Measurements from ENCODE around the gene UBE3D. TPM values are rescaled to one million over a fixed set of nuclear protein-coding genes. Genes with fewer than 3 reads are reported as not detected.

UBE3D gene
- total RNA-seq (10.0 and 11.4 TPM in 2 replicates), polyA plus RNA-seq (7.3 and 11.2 TPM in 2 replicates)

- H3K36me3 ChIP-seq (replicated peaks; ENCODE audit: insufficient read depth, low read depth) = no peaks in the 10 kb centered on the region
- H3K79me2 ChIP-seq = peaks cover 37% of the 10 kb centered on the region
- peak within 1 kb of the TSS; percentile 87 for H3K4me2 ChIP-seq
- peak; percentile 95 for DNase-seq (ENCODE audit: low spot score)
- H2AFZ ChIP-seq = peak within 1 kb of the TSS; percentile 93
- no peaks in the 10 kb centered on the region for H3K9me2 ChIP-seq (replicated peaks; ENCODE audit: insufficient read depth)
- peaks cover 9% of the 10 kb centered on the region for H3K4me1 ChIP-seq (ENCODE audit: insufficient read depth)
- TF ChIP-seq CTCF (IDR thresholded peaks at IDR 0.05; ENCODE audit: poor library complexity) (peak; percentile 99), EZH2phosphoT487 (IDR thresholded peaks at IDR 0.05; ENCODE audit: low read depth, severe bottlenecking, unreplicated experiment) (no peak)
- no peaks in the 10 kb centered on the region for H4K20me1 ChIP-seq (ENCODE audit: insufficient read depth, poor library complexity, severe bottlenecking)
- peak within 1 kb of the TSS; percentile 80 for H3K27ac ChIP-seq
- peak within 1 kb of the TSS; percentile 53 for H3K4me3 ChIP-seq
- no peaks in the 10 kb centered on the region for H3K9me3 ChIP-seq (ENCODE audit: low read depth)
- no peaks in the 10 kb centered on the region for H3K27me3 ChIP-seq
- 6% methylated on average over 48 of the region's 48 CpGs for WGBS (ENCODE audit: low lambda C conversion rate, missing lambda C conversion rate)
These were observed at the start of gene UBE3D for GRCh38 chr6:83065511-83066192. TSS of gene UBE3D (minus strand) at chr6:83065841. CDS start at chr6:83065718, 123 bp downstream.

- no peak overlapping the region for H3K4me3 ChIP-seq
- H3K9me3 ChIP-seq (ENCODE audit: low read depth) = no peaks in the 10 kb centered on the region
- H4K20me1 ChIP-seq (ENCODE audit: insufficient read depth, poor library complexity, severe bottlenecking) = no peaks in the 10 kb centered on the region
- no peaks in the 10 kb centered on the region for H3K27me3 ChIP-seq
- H3K36me3 ChIP-seq (replicated peaks; ENCODE audit: insufficient read depth, low read depth) = no peaks in the 10 kb centered on the region
- no peak overlapping the region for H3K4me2 ChIP-seq
- H2AFZ ChIP-seq = no peak overlapping the region
- no peak overlapping the region for H3K27ac ChIP-seq
- no peaks in the 10 kb centered on the region for H3K4me1 ChIP-seq (ENCODE audit: insufficient read depth)
- TF ChIP-seq EZH2phosphoT487 (IDR thresholded peaks at IDR 0.05; ENCODE audit: low read depth, severe bottlenecking, unreplicated experiment) (no peak), EZH2 (IDR thresholded peaks at IDR 0.05; ENCODE audit: borderline replicate concordance) (no peak), CTCF (IDR thresholded peaks at IDR 0.05; ENCODE audit: poor library complexity) (no peak)
- WGBS (ENCODE audit: low lambda C conversion rate, missing lambda C conversion rate) = 97% methylated on average over 1 of the region's 1 CpG
- DNase-seq (ENCODE audit: low spot score) = no peak
- no peaks in the 10 kb centered on the region for H3K9me2 ChIP-seq (replicated peaks; ENCODE audit: insufficient read depth)
- H3K79me2 ChIP-seq = no peaks in the 10 kb centered on the region
These were observed 48.5 kb upstream of the UBE3D start for GRCh38 chr6:83114164-83114563.

GRCh38 chr6:83113258-83113657 lies 47.6 kb upstream of the UBE3D start:
- no peaks in the 10 kb centered on the region for H3K36me3 ChIP-seq (replicated peaks; ENCODE audit: insufficient read depth, low read depth)
- no peaks in the 10 kb centered on the region for H3K27me3 ChIP-seq
- H3K79me2 ChIP-seq = no peaks in the 10 kb centered on the region
- H3K9me3 ChIP-seq (ENCODE audit: low read depth) = no peaks in the 10 kb centered on the region
- H2AFZ ChIP-seq = no peak overlapping the region
- WGBS (ENCODE audit: low lambda C conversion rate, missing lambda C conversion rate) = 64% methylated on average over 4 of the region's 4 CpGs
- no peaks in the 10 kb centered on the region for H3K9me2 ChIP-seq (replicated peaks; ENCODE audit: insufficient read depth)
- no peaks in the 10 kb centered on the region for H3K4me1 ChIP-seq (ENCODE audit: insufficient read depth)
- TF ChIP-seq EZH2 (IDR thresholded peaks at IDR 0.05; ENCODE audit: borderline replicate concordance) = no peak
- no peak for TF ChIP-seq CTCF (IDR thresholded peaks at IDR 0.05; ENCODE audit: poor library complexity)
- TF ChIP-seq EZH2phosphoT487 (IDR thresholded peaks at IDR 0.05; ENCODE audit: low read depth, severe bottlenecking, unreplicated experiment) = no peak
- no peak overlapping the region for H3K27ac ChIP-seq
- H3K4me3 ChIP-seq = no peak overlapping the region
- no peak overlapping the region for H3K4me2 ChIP-seq
- H4K20me1 ChIP-seq (ENCODE audit: insufficient read depth, poor library complexity, severe bottlenecking) = no peaks in the 10 kb centered on the region
- DNase-seq (ENCODE audit: low spot score) = no peak
